OCI-LY3 (cell line): Measurements from ENCODE around the gene EHBP1.

Experiments
- H2AFZ ChIP-seq: fragments of 200-600, 300-600 bp; shearing (Covaris generic); 2 replicates; pipeline ENCODE4 v1.6.0; 2014; ENCODE audit warnings: antibody characterized with exemption, low read depth, low read length
- H3K27ac ChIP-seq: fragments of 200-600, 300-600 bp; sonication (generic); 2 replicates; pipeline ENCODE4 v1.5.1; 2014; ENCODE audit warnings: mild to moderate bottlenecking, low read length, moderate library complexity, mixed read lengths
- H3K27me3 ChIP-seq: fragments of 200-600, 300-600 bp; sonication (generic); 2 replicates; pipeline ENCODE4 v1.6.1; 2014; ENCODE audit warnings: low read depth, low read length, mixed read lengths
- H3K36me3 ChIP-seq: fragments of 200-600, 300-600 bp; sonication (generic); replicated peaks from 2 replicates; pipeline ENCODE3; 2014; ENCODE audit warnings: low read depth, low read length, mixed read lengths
- H3K4me1 ChIP-seq: fragments of 300-600, 200-600 bp; sonication (generic); 2 replicates; pipeline ENCODE4 v1.6.1; 2014; ENCODE audit warnings: low read length, mixed read lengths
- H3K4me2 ChIP-seq: fragments of 200-600, 300-600 bp; sonication (generic); 2 replicates; pipeline ENCODE4 v1.6.1; 2014; ENCODE audit warnings: low read length, mixed read lengths
- H3K4me3 ChIP-seq: fragments of 300-600, 200-600 bp; sonication (generic); 2 replicates; pipeline ENCODE4 v1.5.1; 2014; ENCODE audit warnings: antibody characterized with exemption, mild to moderate bottlenecking, low read length, moderate library complexity
- H3K79me2 ChIP-seq: fragments of 300-600, 200-600 bp; shearing (Covaris generic); 2 replicates; pipeline ENCODE4 v1.6.1; 2014; ENCODE audit warnings: mild to moderate bottlenecking, low read length, mixed read lengths
- H3K9ac ChIP-seq: fragments of 300-600, 200-600 bp; shearing (Covaris generic); 2 replicates; pipeline ENCODE4 v1.6.0; 2014; ENCODE audit warnings: mild to moderate bottlenecking, low read length, moderate library complexity
- H3K9me3 ChIP-seq: fragments of 200-600, 300-600 bp; shearing (Covaris generic); 2 replicates; pipeline ENCODE4 v1.6.1; 2014; ENCODE audit warnings: low read length, mixed read lengths; ENCODE audit not compliant: insufficient read depth
- H4K20me1 ChIP-seq: fragments of 200-600, 300-600 bp; sonication (generic); 2 replicates; pipeline ENCODE4 v1.6.1; 2016; ENCODE audit warnings: low read length, mixed read lengths; ENCODE audit not compliant: insufficient read depth
- CTCF ChIP-seq: fragments of 200-600, 300-600 bp; sonication (generic); IDR thresholded peaks from 2 replicates; pipeline ENCODE4 v1.5.1; 2014; ENCODE audit warnings: antibody characterized with exemption, low read length, low read depth
- EZH2phosphoT487 ChIP-seq: fragments of 200-600 bp; shearing (Covaris generic); IDR thresholded peaks from 2 replicates; pipeline ENCODE4 v1.6.1; 2018; ENCODE audit warnings: antibody characterized with exemption, mixed run types, low read depth

EHBP1 gene

GRCh38 chr2:62775367-62775668, 69.8 kb downstream of the EHBP1 start:
- Histone ChIP-seq H3K9ac (no peak overlapping the region), H3K4me1 (no peaks in the 10 kb centered on the region), H2AFZ (no peak overlapping the region), H4K20me1 (no peaks in the 10 kb centered on the region), H3K9me3 (no peaks in the 10 kb centered on the region), H3K79me2 (no peaks in the 10 kb centered on the region), H3K4me3 (no peak overlapping the region), H3K4me2 (no peak overlapping the region), H3K36me3 (no peaks in the 10 kb centered on the region), H3K27ac (no peak overlapping the region), H3K27me3 (no peaks in the 10 kb centered on the region)
- TF ChIP-seq EZH2phosphoT487: no peak
- no peak for TF ChIP-seq CTCF

DNA sequence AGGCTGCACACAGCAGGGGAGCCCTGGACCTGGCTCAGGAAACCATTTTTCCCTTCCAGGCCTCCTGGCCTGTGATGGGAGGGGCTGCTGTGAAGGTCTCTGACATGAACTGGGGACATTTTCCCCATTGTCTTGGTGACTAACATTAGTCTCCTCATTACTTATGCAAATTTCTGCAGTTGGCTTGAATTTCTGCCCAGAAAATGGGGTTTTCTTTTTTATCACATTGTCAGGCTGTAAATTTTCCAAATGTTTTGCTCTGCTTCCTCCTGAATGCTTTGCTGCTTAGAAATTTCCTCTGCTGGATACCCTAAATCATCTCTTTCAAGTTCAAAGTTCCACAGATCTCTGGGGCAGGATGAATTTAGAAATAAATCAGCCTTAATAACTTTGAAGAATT, 78.2 kb downstream of the EHBP1 start:
- no peak for TF ChIP-seq EZH2phosphoT487
- no peak for TF ChIP-seq CTCF
- no peak overlapping the region for H3K9ac ChIP-seq
- no peaks in the 10 kb centered on the region for H3K79me2 ChIP-seq
- no peaks in the 10 kb centered on the region for H3K27me3 ChIP-seq
- peaks cover 12% of the 10 kb centered on the region for H3K4me1 ChIP-seq
- no peaks in the 10 kb centered on the region for H3K9me3 ChIP-seq
- H3K36me3 ChIP-seq: no peaks in the 10 kb centered on the region
- no peak overlapping the region for H3K4me2 ChIP-seq
- no peak overlapping the region for H3K4me3 ChIP-seq
- H4K20me1 ChIP-seq: no peaks in the 10 kb centered on the region
- H3K27ac ChIP-seq: no peak overlapping the region
- H2AFZ ChIP-seq: no peak overlapping the region

DNA sequence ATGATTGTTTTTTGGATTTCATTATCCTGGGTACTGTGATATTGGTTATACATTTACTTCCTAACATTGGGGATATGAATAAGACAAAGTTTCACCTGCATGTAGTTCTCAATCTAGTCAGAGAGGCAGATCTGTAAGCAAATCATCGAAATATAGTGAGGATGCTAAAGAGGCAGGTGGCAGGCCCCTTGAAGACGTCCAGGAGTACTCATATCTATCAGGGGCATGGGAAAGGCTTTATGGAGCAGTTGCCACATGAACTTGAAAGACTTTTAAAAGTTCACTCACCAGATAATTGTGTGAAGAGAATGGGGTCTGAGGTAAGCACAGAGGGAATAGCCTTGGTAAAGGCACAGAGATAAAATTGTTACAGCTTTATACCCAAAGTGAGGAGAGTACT, 78.8 kb downstream of the EHBP1 start:
- Histone ChIP-seq H3K4me3 (no peak overlapping the region), H3K4me2 (no peak overlapping the region), H3K36me3 (no peaks in the 10 kb centered on the region), H4K20me1 (no peaks in the 10 kb centered on the region), H3K4me1 (peaks cover 12% of the 10 kb centered on the region), H3K79me2 (no peaks in the 10 kb centered on the region), H3K27ac (no peak overlapping the region), H3K9me3 (no peaks in the 10 kb centered on the region), H3K9ac (no peak overlapping the region), H2AFZ (no peak overlapping the region), H3K27me3 (no peaks in the 10 kb centered on the region)
- TF ChIP-seq EZH2phosphoT487 (no peak), CTCF (no peak)

- Histone ChIP-seq H4K20me1 (no peaks in the 10 kb centered on the region), H3K27ac (no peak overlapping the region), H3K4me1 (peaks cover 12% of the 10 kb centered on the region), H3K9me3 (no peaks in the 10 kb centered on the region), H3K9ac (no peak overlapping the region), H3K36me3 (no peaks in the 10 kb centered on the region), H3K4me3 (no peak overlapping the region), H3K4me2 (no peak overlapping the region), H3K79me2 (no peaks in the 10 kb centered on the region), H3K27me3 (no peaks in the 10 kb centered on the region), H2AFZ (no peak overlapping the region)
- no peak for TF ChIP-seq EZH2phosphoT487
- no peak for TF ChIP-seq CTCF
These were observed 79.7 kb downstream of the EHBP1 start for GRCh38 chr2:62785216-62785615.
